Brain pericyte (primary cell): Measurements from ENCODE around the gene RTN3.
"Not testable (repeated sequence)": the region's sequence is repeated elsewhere in the genome, so short reads cannot be mapped to it uniquely, and the experiment has no call there.

Experiments
- DNase-seq: peaks from one replicate; pipeline ENCODE4 v3.0.0-alpha.2; 2012; ENCODE audit warnings: low read depth, low spot score

RTN3 gene

GRCh38 chr11:63681321-63682065 lies at the start of gene RTN3:
Gene RTN3, plus strand, starts transcription at chr11:63681500. Its CDS starts 137 bp downstream, at chr11:63681637.
- DNase-seq: peak; percentile 97

GRCh38 chr11:63635762-63636465 lies 45.4 kb upstream of the RTN3 start:
- DNase-seq: peak; percentile 17

DNA sequence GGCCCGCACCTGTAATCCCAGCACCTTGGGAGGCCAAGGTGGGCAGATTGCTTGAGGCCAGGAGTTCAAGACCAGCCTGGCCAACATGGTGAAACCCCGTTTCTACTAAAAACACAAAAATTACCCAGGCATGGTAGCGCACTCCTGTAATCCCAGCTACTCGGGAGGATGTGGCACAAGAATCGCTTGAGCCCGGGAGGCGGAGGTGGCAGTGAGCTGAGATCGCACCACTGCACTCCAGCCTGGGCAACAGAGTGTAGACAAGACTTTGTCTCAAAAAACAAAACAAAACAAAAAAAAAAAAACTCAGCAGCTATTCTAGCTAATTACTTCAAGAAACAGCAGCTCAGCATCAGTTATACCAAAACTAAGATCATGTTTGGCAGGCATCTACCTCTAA lies 42.9 kb upstream of the RTN3 start:
- not testable (repeated sequence) for DNase-seq

DNA sequence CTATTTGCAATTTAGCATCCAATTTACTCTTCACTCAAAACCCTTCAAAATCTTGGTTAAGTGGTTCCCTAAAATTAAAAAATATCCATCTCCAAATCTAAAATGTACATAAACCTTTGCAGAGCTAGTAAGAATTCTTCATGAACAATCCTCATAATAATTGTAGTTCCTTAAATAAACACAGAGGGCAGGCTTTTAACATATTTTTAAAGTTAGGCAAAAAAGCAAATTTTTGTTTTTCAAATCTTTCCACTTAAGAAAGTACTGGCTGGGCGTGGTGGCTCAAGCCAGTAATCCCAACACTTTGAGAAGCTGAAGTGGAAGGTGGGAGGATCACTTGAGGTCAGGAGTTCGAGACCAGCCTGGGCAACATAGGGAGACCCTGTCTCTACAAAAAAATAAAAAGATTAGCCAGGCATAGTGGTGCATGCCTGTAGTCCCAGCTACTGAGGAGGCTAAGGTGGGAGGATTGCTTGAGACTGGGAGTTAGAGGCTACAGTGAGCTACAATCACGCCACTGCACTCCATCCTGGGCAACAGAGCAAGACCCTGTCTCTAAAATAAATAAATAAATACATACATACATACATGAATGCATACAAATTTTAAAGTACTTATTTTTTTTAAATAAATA lies 42.0 kb upstream of the RTN3 start:
- DNase-seq: no peak

DNA sequence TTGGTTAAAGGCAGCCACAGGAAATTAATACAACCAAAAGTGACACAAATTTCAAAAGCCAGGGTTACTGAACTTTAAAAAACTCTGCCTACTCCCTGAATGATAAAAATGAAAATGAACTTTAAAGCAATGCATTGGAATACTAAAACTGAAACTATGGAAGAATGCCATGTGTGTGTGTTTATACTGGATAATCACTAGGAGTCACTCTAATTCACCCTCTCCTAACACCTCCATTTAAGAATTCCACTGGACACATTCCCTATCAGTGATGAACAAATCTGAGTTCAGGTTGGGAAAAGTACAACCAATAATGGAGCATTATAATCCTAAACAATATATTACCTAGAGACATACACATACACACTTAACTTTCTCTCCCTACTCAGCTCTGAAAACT lies 39.6 kb upstream of the RTN3 start:
- DNase-seq: no peak

GRCh38 chr11:63643205-63643604 lies 38.1 kb upstream of the RTN3 start:
- no peak for DNase-seq

DNA sequence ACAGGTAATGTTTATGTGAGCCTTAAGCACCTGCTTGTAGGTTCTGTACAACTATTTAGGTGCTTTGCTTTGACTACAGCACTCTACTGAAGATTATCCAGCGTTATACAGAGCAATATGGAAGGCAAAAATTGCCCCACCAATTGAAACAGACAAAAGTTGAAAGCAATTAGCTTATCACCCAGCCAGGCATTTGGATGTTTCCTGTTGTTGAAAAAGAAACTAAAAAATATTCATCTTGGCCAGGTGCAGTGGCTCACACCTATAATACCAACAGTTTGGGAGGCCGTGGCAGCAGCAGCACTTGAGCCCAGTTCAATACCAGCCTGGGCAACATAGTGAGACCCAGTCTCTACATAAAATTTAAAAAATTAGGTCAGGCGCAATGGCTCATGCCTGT lies 28.6 kb upstream of the RTN3 start:
- no peak for DNase-seq

GRCh38 chr11:63660972-63661371 lies 20.3 kb upstream of the RTN3 start:
- DNase-seq: no peak

GRCh38 chr11:63663809-63664208 lies 17.5 kb upstream of the RTN3 start:
- no peak for DNase-seq

DNA sequence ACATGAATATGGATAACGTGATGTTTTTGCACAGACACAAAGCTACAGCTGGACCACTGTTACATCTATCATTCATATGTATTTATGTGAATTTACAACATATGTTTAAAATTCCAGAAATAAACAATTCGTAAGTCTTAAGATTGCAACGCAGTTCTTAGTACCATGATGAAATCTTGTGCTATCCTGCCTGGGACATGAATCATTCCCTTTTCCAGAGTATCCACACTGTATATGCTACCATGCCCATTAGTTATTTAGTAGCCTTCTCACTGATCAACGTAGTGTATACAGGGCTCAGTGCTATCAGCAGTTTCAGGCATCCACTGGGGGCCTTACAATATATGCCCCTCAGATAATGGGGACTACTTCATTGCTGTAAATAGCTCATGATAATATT lies 14.4 kb upstream of the RTN3 start:
- DNase-seq: no peak

DNA sequence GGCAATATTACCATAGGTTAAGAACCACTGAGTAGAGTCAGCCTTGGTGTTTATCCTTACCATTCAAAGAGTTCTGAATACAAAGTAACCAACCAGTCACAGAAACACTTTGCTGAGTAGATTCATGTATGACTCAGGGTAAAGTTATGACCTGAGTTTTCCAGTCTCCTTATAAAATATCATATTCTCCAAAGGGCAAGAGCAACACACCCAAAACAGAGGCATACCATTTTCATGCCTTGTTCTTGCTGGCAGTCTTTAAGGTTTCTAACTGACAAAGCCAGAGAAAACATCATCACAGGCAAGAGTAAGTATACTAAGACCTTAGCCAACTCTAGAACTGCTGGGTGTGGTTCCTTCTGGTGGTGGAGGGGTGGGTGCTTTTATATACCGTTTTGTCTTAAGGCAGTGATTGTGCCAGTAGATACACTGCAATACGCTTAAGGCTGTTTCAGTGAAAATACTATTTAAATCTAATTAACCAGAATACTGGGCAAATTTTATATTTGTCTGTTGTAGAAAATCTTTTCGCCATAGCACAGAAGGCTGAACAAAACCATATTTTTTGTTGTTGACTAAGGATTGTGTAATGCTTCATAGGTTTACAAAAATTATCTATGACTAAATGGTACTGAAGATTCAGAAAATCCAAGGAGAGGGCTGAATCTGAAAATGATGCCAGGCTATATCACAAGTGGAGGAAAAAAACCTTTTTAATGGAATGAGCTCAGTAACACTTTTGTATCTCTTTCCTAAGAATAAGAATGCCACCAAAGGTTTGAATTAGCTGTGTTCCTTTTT lies 13.1 kb upstream of the RTN3 start:
- no peak for DNase-seq

- DNase-seq: no peak
These were observed 11.2 kb upstream of the RTN3 start for GRCh38 chr11:63670096-63670432.

DNA sequence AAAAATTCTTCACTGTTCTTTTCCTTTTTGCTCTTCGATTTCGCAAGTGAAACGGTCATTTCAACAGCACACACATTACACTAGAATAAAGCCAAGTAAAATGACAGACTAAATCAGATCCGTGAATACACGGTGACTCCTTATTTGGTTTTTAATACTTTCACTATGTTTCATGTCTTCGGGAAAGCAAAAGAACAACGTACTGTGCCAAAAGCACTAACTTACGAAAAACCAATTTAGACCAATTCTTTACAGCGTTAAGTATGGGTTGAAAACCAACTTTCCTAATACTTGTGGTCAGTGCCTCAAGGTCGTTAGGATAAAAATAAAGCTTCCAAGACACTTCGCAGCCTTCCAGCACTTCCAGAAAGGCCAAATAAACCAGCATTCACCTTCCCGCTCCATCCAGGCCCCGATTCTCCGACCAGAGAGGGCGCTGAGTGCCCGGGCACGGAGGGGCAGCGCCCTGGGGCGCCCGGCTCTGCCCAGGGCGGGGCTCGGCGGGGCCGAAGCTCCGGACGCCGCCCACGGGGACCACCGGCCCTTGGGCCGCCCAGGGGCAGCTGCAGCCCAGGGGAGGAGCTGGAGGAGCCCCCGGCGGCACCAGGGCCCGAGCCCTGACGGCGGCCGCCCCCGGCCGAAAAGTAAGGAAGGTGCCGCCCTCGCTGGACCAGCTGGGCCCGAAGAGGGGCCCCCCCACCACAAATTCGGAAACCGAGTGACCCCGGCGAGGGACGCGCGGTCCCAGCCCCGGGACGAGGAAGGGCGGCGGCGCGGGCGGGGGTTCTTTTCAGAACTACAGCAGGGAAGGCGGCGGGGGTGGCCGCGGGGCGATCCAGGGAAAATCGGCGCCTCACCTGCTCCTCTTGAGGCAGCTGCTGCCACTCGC lies 10.6 kb upstream of the RTN3 start:
- DNase-seq: no peak

DNA sequence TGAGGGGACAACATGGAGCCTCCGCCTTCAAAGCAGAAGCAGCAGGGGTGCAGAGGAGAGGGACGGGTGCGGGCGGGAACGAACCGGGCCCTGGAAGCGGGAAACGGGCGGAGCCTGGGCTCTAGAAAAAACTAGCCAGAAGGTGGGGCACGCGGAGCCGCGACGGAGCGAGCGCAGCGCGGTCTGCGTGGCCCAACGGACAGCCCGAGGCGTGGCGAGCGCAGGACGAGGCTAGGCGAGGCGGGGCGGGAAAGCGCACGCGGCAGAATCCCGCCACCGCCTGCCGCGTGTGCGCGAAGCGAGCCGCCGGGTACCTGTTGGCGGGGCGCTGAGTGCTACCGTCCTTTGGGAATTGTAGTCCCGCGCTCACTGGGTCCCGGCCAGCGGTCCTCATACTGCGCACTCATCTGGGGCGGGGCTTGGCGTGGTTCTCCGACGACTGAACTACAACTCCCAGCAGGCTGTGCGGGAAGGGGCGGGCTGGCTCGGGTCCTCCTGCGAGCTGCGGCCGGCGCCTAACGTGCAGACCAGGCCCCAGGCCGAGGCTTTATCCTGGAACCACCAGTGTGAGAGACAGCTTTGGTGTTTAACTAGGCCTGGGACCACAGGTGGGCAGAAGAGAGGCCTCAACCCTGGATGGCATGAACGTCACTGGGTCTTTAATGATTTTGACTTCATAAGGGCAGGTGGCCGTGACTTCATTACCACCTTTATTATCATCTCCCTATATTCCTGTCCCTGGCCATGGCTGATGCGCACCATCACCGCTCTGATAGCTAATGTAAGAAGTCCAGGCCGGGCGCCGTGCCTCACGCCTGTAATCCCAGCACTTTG lies 9.8 kb upstream of the RTN3 start, which contains the start of gene ATL3:
Gene ATL3, minus strand, starts transcription at position 55 of the 834 bp plus-strand sequence. Its CDS starts 41 bp downstream, at position 14.
- DNase-seq: peak; percentile 79

GRCh38 chr11:63672156-63672463 lies 9.2 kb upstream of the RTN3 start:
- no peak for DNase-seq

DNA sequence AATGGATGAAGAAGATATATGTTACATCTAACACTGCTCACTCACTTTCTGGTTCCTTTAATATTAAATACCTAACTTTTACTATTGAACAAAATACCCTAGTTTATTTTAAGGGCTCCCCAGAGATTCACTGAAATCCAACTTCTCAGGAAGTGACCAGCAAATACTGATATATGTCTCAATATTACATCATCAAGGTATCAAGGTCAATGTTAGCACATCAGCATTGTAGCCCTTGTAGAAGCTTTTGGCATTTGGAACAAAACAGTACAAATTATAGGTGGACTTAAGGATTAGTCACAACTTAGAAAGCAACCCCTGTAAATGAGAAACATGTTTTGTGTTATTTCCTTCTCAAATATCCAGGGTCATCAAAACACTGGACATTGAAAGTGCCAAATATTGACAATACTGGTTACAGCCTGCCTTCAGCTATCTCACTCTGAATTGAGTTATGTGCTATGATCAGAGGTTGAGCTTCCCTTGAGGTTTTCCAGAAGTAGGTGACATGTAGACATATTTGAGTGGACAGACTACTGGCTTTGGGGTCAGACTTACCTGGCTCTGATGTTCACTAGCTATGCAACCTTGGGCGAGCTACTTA lies 8.3 kb upstream of the RTN3 start:
- no peak for DNase-seq

- DNase-seq: no peak
These were observed 7.7 kb upstream of the RTN3 start for GRCh38 chr11:63673579-63673978.

GRCh38 chr11:63680834-63681320 lies 423 bp upstream of the RTN3 start:
- DNase-seq: no peak
